Cardiac septum (tissue), 1 donor: ENCODE data around the gene ZCCHC2. TPM values are rescaled to one million over a fixed set of nuclear protein-coding genes. Genes with fewer than 3 reads are reported as not detected.

Experiments
- DNase-seq: peaks from one replicate; pipeline ENCODE4 v3.0.0-alpha.2; 2020; ENCODE audit warnings: low spot score
- intact Hi-C: fragments of 100-400 bp; cut with DNase I; formaldehyde crosslinking; loops from one replicate; pipeline ENCODE4 v1.14.0; 2022
- total RNA-seq: library from RNA; stranded (reverse); fragmentation: NEBNext Ultra II Directional; extraction: Animal tissue kit (Norgen Biotek cat#: 25700); gene quantifications from one replicate; pipeline ENCODE4 v1.2.1, GENCODE V29; 2021
- donor health status: DM: no; HTN: no; CAD: no.

Gene ZCCHC2
- total RNA-seq, 1 donor from 2014 or later: 19.1 TPM

DNA sequence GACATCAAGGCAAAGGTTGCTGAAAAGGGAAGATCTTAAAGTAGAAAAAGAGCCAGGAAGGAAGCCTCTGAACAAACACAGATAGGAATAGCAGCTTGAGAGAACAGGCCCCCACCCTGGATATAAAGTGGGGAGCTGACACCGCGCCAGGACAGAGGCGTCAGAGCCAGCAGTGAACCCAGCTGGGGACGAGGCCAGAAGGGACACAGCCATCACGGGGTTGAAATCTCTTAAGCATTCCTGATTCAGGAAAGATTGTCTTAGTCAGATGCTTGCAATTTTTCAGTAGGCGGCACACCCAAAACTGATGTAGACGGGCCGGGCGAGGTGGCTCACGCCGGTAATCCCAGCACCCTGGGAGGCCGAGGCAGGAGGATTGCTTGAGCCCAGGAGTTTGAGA, 98.7 kb downstream of the ZCCHC2 start:
- intact Hi-C loops: no loop called here
- no peak for DNase-seq

DNA sequence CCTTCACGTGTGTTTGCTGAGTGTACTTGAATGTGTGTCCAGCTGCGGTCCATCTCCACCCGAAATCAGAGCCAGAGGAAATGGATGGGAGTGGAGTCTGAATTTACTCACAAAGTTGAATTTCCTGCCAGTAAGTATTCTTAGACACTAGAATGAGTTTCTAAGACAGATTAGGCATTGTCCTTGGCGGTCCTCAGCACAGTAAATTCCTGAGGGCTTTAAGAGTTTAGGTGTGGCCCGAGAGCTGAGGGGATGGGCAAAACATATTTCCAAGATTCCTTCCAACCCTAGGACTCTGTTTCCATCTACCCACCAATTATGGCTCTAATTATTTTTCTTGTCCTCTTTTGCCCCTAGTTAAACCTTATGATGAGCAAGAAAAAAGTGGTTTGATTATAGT, 102.2 kb downstream of the ZCCHC2 start:
- intact Hi-C loops: no loop called here
- DNase-seq: no peak

Other genes with a start within 250 kb of the ZCCHC2 start
- gene TNFRSF11A, start 197.7 kb upstream of the ZCCHC2 start, total RNA-seq: 1.0 TPM
- gene PHLPP1, start 192.5 kb downstream of the ZCCHC2 start, total RNA-seq: 4.8 TPM